GM12878 (cell line): ENCODE results near the gene TMTC1.

ENCODE experiments used
- BMI1 ChIP-seq: fragments of 450-650 bp; IDR thresholded peaks from 2 replicates; pipeline ENCODE4 v1.6.1; 2016; ENCODE audit warnings: mild to moderate bottlenecking, moderate library complexity, borderline replicate concordance
- CHD4 ChIP-seq: fragments of 200-600 bp; sonication (generic); IDR thresholded peaks from 2 replicates; pipeline ENCODE4 v1.6.1; 2016; ENCODE audit warnings: mild to moderate bottlenecking
- CTCF ChIP-seq, 3 experiments: IDR thresholded peaks in 2 of 3; conservative IDR thresholded peaks in 1 of 3; 2 replicates each; pipeline ENCODE4 v1.5.1; 2011; ENCODE audit warnings: low read depth in 3 of 3, low read length in 3 of 3, mild to moderate bottlenecking in 3 of 3, control low read depth in 2 of 3, moderate library complexity in 2 of 3, inconsistent platforms in 1 of 3, mixed read lengths in 1 of 3; ENCODE audit not compliant: control insufficient read depth in 2 of 3, insufficient read depth in 1 of 3; ENCODE audit errors: extremely low read depth in 1 of 3
- E4F1 ChIP-seq: fragments of 450-650 bp; IDR thresholded peaks from 2 replicates; pipeline ENCODE4 v1.6.1; 2018; ENCODE audit warnings: borderline replicate concordance, mild to moderate bottlenecking; ENCODE audit not compliant: partially characterized antibody
- EP300 ChIP-seq, 2 experiments: fragments of 150-350 bp in 1 of 2; IDR thresholded peaks; 2 replicates each; pipeline ENCODE4 v1.6.1; 2011 to 2012; ENCODE audit warnings: low read depth in 2 of 2, low read length in 2 of 2, borderline replicate concordance in 1 of 2, improper control_type of control experiment in 1 of 2, inconsistent platforms in 1 of 2; ENCODE audit not compliant: control insufficient read depth in 1 of 2
- FOXM1 ChIP-seq: IDR thresholded peaks from 2 replicates; pipeline ENCODE4 v1.6.1; 2012; ENCODE audit warnings: low read depth, mild to moderate bottlenecking, inconsistent platforms, low read length, moderate library complexity
- IRF4 ChIP-seq: IDR thresholded peaks from 2 replicates; pipeline ENCODE4 v1.6.1; 2011; ENCODE audit warnings: low read depth, low read length
- JUND ChIP-seq: IDR thresholded peaks from 2 replicates; pipeline ENCODE4 v1.6.1; 2012; ENCODE audit warnings: low read depth, mild to moderate bottlenecking, low read length, improper control_type of control experiment, moderate library complexity
- POLR2A ChIP-seq: IDR thresholded peaks from 2 replicates; pipeline ENCODE4 v1.6.1; 2011; ENCODE audit warnings: low read depth, mild to moderate bottlenecking, low read length
- POU2F2 ChIP-seq: IDR thresholded peaks from 3 replicates; pipeline ENCODE4 v1.6.1; 2011; ENCODE audit warnings: low read depth, mild to moderate bottlenecking, low read length, borderline replicate concordance
- RCOR1 ChIP-seq: conservative IDR thresholded peaks from 2 replicates; pipeline ENCODE4 v1.6.1; 2012; ENCODE audit warnings: low read depth, low read length, improper control_type of control experiment
- YY1 ChIP-seq: IDR thresholded peaks from 2 replicates; pipeline ENCODE4 v1.6.1; 2011; ENCODE audit warnings: low read depth, mild to moderate bottlenecking, low read length
- TF ChIP-seq, protein P1 (sequence below): IDR thresholded peaks from 2 replicates; pipeline ENCODE4 v1.6.1; 2011; ENCODE audit warnings: mild to moderate bottlenecking, low read depth, low read length, moderate library complexity; ENCODE audit not compliant: insufficient replicate concordance
- TF ChIP-seq, protein P2 (sequence below): fragments of 450-650 bp; IDR thresholded peaks from 2 replicates; pipeline ENCODE4 v1.6.1; 2017; ENCODE audit warnings: antibody characterized with exemption, mild to moderate bottlenecking, moderate library complexity

- no peak for TF ChIP-seq CHD4
- no peak for TF ChIP-seq CTCF (IDR thresholded peaks at IDR 0.05 in 2 of 3, conservative IDR thresholded peaks at IDR 0.05 in 1 of 3; ENCODE audit: control insufficient read depth in 2 of 3, extremely low read depth in 1 of 3, insufficient read depth in 1 of 3, low read depth in 3 of 3, low read length in 3 of 3)
- TF ChIP-seq BMI1 = no peak
- no peak for TF ChIP-seq JUND
- no peak for TF ChIP-seq POLR2A
- TF ChIP-seq POU2F2 = no peak
- TF ChIP-seq RCOR1 = no peak
- no peak for TF ChIP-seq EP300 (IDR thresholded peaks at IDR 0.05; ENCODE audit: borderline replicate concordance in 1 of 2, control insufficient read depth in 1 of 2, low read depth in 2 of 2, low read length in 2 of 2)
- no peak for TF ChIP-seq IRF4
- TF ChIP-seq FOXM1 = no peak
- TF ChIP-seq E4F1 = no peak
- TF ChIP-seq, protein P1, sequence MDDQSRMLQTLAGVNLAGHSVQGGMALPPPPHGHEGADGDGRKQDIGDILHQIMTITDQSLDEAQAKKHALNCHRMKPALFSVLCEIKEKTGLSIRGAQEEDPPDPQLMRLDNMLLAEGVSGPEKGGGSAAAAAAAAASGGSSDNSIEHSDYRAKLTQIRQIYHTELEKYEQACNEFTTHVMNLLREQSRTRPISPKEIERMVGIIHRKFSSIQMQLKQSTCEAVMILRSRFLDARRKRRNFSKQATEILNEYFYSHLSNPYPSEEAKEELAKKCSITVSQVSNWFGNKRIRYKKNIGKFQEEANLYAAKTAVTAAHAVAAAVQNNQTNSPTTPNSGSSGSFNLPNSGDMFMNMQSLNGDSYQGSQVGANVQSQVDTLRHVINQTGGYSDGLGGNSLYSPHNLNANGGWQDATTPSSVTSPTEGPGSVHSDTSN = no peak
- TF ChIP-seq, protein P2, sequence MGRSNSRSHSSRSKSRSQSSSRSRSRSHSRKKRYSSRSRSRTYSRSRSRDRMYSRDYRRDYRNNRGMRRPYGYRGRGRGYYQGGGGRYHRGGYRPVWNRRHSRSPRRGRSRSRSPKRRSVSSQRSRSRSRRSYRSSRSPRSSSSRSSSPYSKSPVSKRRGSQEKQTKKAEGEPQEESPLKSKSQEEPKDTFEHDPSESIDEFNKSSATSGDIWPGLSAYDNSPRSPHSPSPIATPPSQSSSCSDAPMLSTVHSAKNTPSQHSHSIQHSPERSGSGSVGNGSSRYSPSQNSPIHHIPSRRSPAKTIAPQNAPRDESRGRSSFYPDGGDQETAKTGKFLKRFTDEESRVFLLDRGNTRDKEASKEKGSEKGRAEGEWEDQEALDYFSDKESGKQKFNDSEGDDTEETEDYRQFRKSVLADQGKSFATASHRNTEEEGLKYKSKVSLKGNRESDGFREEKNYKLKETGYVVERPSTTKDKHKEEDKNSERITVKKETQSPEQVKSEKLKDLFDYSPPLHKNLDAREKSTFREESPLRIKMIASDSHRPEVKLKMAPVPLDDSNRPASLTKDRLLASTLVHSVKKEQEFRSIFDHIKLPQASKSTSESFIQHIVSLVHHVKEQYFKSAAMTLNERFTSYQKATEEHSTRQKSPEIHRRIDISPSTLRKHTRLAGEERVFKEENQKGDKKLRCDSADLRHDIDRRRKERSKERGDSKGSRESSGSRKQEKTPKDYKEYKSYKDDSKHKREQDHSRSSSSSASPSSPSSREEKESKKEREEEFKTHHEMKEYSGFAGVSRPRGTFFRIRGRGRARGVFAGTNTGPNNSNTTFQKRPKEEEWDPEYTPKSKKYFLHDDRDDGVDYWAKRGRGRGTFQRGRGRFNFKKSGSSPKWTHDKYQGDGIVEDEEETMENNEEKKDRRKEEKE = no peak
- TF ChIP-seq YY1 = no peak
Measured at GRCh38 chr12:29754235-29755189, 29.2 kb downstream of the TMTC1 start.
